NCI-H2227 (cell line): ENCODE measurements around the gene ZBTB46.

Source experiments
- DNase-seq: peaks from one replicate; lab custom pipeline; 2025; ENCODE audit not compliant: unreplicated experiment; lab: John Stamatoyannopoulos, UW

ZBTB46 gene

GRCh38 chr20:63839620-63840019, 8.6 kb upstream of the ZBTB46 start:
- DNase-seq = no peak

- no peak for DNase-seq
Observed at GRCh38 chr20:63837479-63837878, 6.4 kb upstream of the ZBTB46 start.

- no peak for DNase-seq
Observed at GRCh38 chr20:63836458-63837344, 5.6 kb upstream of the ZBTB46 start.

- DNase-seq = peak; percentile 93
Observed at GRCh38 chr20:63835021-63835858, 4.2 kb upstream of the ZBTB46 start.

- no peak for DNase-seq
Observed at GRCh38 chr20:63834491-63834880, 3.4 kb upstream of the ZBTB46 start.

- no peak for DNase-seq
Observed at GRCh38 chr20:63833776-63834490, 2.9 kb upstream of the ZBTB46 start.

- peak; percentile 27 for DNase-seq
Observed at GRCh38 chr20:63831993-63832686, 1.1 kb upstream of the ZBTB46 start.

- no peak for DNase-seq
Observed at GRCh38 chr20:63831646-63831992, 555 bp upstream of the ZBTB46 start.

GRCh38 chr20:63829945-63830835, 874 bp downstream of the ZBTB46 start:
- peak; percentile 43 for DNase-seq

- no peak for DNase-seq
Observed at GRCh38 chr20:63829603-63829944, 1.5 kb downstream of the ZBTB46 start.

GRCh38 chr20:63828951-63829350, 2.1 kb downstream of the ZBTB46 start:
- no peak for DNase-seq

GRCh38 chr20:63828545-63828944, 2.5 kb downstream of the ZBTB46 start:
- DNase-seq = no peak

- DNase-seq = no peak
Observed at GRCh38 chr20:63828124-63828523, 2.9 kb downstream of the ZBTB46 start.

- no peak for DNase-seq
Observed at GRCh38 chr20:63826753-63827152, 4.3 kb downstream of the ZBTB46 start.

GRCh38 chr20:63825331-63826118, 5.5 kb downstream of the ZBTB46 start:
- DNase-seq = no peak

GRCh38 chr20:63823691-63824311, 7.3 kb downstream of the ZBTB46 start:
- DNase-seq = no peak

GRCh38 chr20:63822276-63822696, 8.8 kb downstream of the ZBTB46 start:
- DNase-seq = no peak

- DNase-seq = no peak
Observed at GRCh38 chr20:63821811-63822210, 9.3 kb downstream of the ZBTB46 start.
